Brain microvascular endothelial cell (primary cell): ENCODE measurements around the gene BDH2.

Experiments used
- DNase-seq: peaks from one replicate; pipeline ENCODE4 v3.0.0-alpha.2; 2020
- H3K27ac ChIP-seq: fragments of 250-450 bp; sonication (Bioruptor Pico); 2 replicates; pipeline ENCODE4 v1.5.1; 2020; ENCODE audit warnings: mild to moderate bottlenecking, moderate library complexity
- H3K27me3 ChIP-seq: fragments of 250-450 bp; sonication (Bioruptor Pico); replicated peaks from 2 replicates; pipeline ENCODE4 v1.5.1; 2020; ENCODE audit warnings: mild to moderate bottlenecking
- H3K36me3 ChIP-seq: fragments of 250-450 bp; sonication (Bioruptor Pico); replicated peaks from 2 replicates; pipeline ENCODE4 v1.5.1; 2020; ENCODE audit warnings: mild to moderate bottlenecking
- H3K4me3 ChIP-seq: 2 replicates; pipeline ENCODE4 v1.5.1; 2011; ENCODE audit warnings: low read depth, mild to moderate bottlenecking, control low read depth, low read length, moderate library complexity
- CTCF ChIP-seq: IDR thresholded peaks from 2 replicates; pipeline ENCODE4 v1.5.1; 2011; ENCODE audit warnings: low read depth, mild to moderate bottlenecking, moderate library complexity, low read length, control low read depth, inconsistent platforms; ENCODE audit errors: missing control alignments
- in situ Hi-C: cut with HindIII; loops from 2 replicates; pipeline ENCODE4 v1.10.0; 2017; ENCODE audit warnings: low sequenced_read_pairs, low pct_ligation_motif_present

BDH2 gene

GRCh38 chr4:103126126-103126525, 26.5 kb upstream of the BDH2 start:
- no peak for DNase-seq

GRCh38 chr4:103123114-103123513, 23.5 kb upstream of the BDH2 start:
- in situ Hi-C loops = no loop called here
- no peak for TF ChIP-seq CTCF
- no peak for DNase-seq
- H3K27ac ChIP-seq = no peak overlapping the region
- no peaks in the 10 kb centered on the region for H3K27me3 ChIP-seq
- no peaks in the 10 kb centered on the region for H3K36me3 ChIP-seq
- no peak overlapping the region for H3K4me3 ChIP-seq

More at GRCh38 chr4:103126126-103126525, 26.5 kb upstream of the BDH2 start:
- Histone ChIP-seq H3K27me3 (no peaks in the 10 kb centered on the region), H3K4me3 (no peak overlapping the region), H3K27ac (no peak overlapping the region), H3K36me3 (no peaks in the 10 kb centered on the region)
- TF ChIP-seq CTCF = no peak
- in situ Hi-C loops = no loop called here

- Histone ChIP-seq H3K27ac (no peak overlapping the region), H3K4me3 (no peak overlapping the region), H3K36me3 (no peaks in the 10 kb centered on the region), H3K27me3 (no peaks in the 10 kb centered on the region)
- TF ChIP-seq CTCF = no peak
- in situ Hi-C loops = no loop called here
- no peak for DNase-seq
These were observed 18.5 kb upstream of the BDH2 start for GRCh38 chr4:103118166-103118565.

GRCh38 chr4:103111598-103111997, 12.0 kb upstream of the BDH2 start:
- no peak for TF ChIP-seq CTCF
- Histone ChIP-seq H3K4me3 (no peak overlapping the region), H3K27ac (no peak overlapping the region), H3K36me3 (peaks cover 3% of the 10 kb centered on the region), H3K27me3 (no peaks in the 10 kb centered on the region)
- no peak for DNase-seq
- in situ Hi-C loops = no loop called here

GRCh38 chr4:103108542-103108941, 8.9 kb upstream of the BDH2 start:
- no peak for DNase-seq
- Histone ChIP-seq H3K4me3 (no peak overlapping the region), H3K27ac (no peak overlapping the region), H3K36me3 (peaks cover 3% of the 10 kb centered on the region), H3K27me3 (no peaks in the 10 kb centered on the region)
- in situ Hi-C loops = no loop called here
- TF ChIP-seq CTCF = no peak

GRCh38 chr4:103105558-103106356, 6.1 kb upstream of the BDH2 start:
- peaks cover 3% of the 10 kb centered on the region for H3K36me3 ChIP-seq
- H3K4me3 ChIP-seq = no peak overlapping the region
- H3K27ac ChIP-seq = no peak overlapping the region
- DNase-seq = no peak
- no peaks in the 10 kb centered on the region for H3K27me3 ChIP-seq
- no peak for TF ChIP-seq CTCF
- in situ Hi-C loops = no loop called here
